ENCODE measurements around the gene ANTXR1. TPM values are rescaled to one million over a fixed set of nuclear protein-coding genes. Genes with fewer than 3 reads are reported as not detected.
A peak's percentile ranks its signal among the peaks of the same experiment; 100 is the strongest.

Gene ANTXR1
- polyA plus RNA-seq, 5 donors, result 67.4 to 94.1 (median 86.4) TPM

GRCh38 chr2:69067026-69067630 lies 54.1 kb downstream of the ANTXR1 start:
- DNase-seq, result no peak

DNA sequence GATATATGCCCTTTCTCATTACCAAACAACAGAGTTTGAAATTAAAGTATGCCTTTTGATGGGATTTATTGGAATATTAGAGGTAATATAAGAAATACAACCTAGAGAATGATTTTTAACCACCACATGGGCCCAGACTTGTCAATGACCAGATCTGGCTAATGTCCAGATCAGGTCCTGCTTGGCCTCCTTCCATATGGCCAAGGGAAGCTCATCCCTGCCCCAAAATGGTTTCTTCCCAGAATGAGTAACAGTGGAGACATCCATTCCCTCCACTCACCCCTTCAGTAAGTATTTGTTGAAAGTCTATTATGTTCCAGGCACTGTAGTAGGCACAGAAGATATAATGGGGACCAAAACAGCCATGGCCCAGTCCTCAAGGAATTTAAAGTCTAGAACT lies 54.9 kb downstream of the ANTXR1 start:
- no peak for DNase-seq

- DNase-seq, result no peak
Observed at GRCh38 chr2:69070969-69071368, 58.0 kb downstream of the ANTXR1 start.

DNA sequence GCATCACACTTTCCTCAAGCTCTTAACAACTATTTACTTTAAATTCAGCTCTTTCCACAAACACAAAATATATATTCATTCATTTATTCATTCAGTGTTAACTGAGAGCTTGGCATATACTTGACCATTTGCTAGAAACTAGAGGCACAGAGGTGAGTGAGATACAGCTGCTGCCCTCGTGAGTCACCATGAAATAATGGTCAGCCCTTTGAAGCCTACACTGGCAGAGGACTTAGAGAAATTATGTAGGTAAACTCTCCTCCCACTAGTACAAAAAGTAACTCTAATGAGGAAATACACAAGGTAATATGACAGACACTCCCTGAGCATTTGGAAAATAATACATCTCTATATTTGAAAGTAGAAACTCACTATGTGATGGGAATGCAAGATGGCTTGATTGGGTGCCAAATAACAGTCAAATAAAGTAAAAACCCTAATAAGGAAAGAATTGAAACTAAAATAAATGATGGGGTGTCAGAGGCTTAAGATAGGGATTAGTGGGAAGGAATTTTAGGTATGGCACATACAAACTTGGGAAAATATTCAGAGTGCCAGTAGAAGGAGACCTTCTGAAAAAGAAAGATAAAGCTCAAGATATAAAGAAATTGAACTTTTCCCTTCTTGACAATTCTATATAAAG lies 61.1 kb downstream of the ANTXR1 start:
- DNase-seq, result no peak

DNA sequence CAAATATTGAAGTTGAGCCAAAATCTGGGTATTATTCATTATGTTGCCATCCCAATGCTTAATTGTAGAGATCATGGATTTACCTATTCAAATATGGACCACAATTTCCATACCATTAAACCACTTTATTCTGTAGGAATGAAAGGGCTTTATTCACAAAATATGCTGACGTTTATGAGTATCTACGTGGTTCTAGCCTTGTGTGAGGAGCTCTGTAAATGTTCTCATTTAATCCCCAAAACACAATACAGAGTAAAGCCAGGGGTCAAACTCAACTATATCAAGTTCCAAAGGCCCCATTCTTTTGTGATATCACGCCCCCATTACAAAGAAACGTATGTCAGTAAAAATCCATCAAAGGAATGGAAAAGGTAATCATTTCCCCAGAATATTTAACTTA lies 61.9 kb downstream of the ANTXR1 start:
- DNase-seq, result no peak

DNA sequence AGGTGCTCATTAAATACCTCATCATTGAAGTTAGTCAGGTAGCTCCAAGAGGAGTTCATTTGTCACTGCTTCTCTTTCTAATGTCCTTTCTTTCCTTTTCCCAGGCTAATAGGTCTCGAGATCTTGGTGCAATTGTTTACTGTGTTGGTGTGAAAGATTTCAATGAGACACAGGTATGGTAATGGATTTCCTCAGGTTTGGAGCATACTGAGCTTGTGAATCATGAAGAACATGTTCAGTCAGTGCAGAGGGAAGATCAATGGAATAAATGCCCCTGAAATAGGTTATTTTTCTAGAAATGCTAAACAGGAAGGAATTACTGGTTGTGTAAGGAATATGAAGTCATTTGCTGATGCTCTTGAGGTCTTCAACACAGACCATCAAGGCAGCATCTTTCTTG lies 62.5 kb downstream of the ANTXR1 start:
- no peak for DNase-seq

- DNase-seq, result no peak
Observed at GRCh38 chr2:69076601-69077000, 63.6 kb downstream of the ANTXR1 start.

- no peak for DNase-seq
Observed at GRCh38 chr2:69077252-69077950, 64.4 kb downstream of the ANTXR1 start.

GRCh38 chr2:69080071-69080470 lies 67.1 kb downstream of the ANTXR1 start:
- DNase-seq, result no peak

DNA sequence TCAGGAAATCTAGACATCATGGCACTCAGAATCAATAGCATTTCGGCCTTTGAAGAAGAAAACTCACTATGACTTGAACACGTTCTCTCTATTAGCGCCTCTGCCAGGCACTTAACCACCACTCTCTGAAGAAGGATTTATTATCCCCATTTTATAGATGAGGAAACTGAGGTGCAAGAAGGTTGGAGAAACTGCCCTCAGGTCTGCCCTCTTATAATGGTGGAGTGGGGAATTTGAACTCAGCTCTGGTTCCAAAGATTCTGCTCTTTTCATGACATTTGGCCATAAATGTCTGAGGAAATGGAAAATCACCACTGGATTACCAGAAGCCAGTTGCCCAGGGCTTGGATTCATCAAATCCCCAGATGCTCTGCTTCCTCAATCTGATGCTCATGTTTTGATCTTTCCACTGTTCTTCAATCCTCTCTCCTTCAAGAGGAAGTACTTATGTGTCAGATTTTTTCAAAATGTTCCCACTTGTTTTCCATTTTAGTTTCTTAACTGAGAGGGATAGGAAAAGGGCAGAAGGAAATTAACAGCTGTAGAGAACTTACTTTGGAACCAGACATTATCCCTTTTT lies 68.1 kb downstream of the ANTXR1 start:
- no peak for DNase-seq

GRCh38 chr2:69081757-69082156 lies 68.8 kb downstream of the ANTXR1 start:
- no peak for DNase-seq

DNA sequence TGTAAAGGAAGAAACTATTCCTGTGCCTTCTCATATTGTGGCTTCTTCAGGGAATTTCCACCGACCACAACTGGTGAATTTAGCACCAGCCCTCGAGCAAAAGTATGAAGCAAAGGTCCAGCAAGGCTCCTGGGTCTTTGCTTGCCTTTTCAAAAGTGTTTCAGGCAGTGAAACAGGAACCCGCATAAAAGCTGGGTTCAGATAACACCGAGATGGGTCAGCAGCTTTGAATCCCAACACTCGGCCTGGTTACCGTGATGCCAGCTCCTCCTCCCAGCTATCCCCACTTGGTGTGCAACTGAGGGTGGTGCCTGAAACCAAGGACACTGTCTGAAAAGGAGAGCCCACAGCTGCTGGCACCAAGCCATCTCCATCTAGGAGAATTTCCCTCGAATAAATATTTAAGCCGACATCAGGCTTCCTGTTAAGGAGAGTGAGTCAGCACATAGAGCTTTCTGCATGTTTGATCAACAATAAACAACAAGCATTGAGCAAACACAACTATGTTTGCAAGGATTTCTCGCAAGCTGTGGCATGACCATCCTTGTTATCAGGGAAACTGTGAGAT lies 69.5 kb downstream of the ANTXR1 start:
- peak in 1 of 2 donors; percentile 58 for DNase-seq

DNA sequence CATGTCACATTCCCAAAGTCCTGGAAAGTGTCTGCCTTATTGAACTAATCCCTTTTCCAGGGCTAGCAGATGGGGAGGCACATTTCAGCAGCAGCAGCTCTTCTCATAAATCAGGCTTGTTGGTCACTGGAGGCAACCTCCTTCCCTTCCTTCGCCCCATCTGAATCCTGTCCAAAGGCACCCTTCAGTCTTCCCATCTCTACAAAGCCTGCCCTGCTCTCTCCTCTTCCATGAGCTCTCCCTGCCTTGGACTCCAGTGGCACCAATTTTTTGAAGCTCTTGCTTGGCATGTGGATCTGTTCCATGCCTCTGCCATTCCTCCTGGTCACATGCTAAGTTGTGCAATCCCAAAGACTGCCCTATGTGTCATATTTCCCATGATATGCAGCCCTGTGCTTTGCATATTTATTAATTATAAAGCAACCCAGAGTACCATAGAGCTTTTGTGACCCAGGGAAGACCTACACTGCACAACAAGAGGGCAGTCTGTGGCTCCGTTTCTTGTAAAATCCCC lies 70.3 kb downstream of the ANTXR1 start:
- DNase-seq, result no peak

DNA sequence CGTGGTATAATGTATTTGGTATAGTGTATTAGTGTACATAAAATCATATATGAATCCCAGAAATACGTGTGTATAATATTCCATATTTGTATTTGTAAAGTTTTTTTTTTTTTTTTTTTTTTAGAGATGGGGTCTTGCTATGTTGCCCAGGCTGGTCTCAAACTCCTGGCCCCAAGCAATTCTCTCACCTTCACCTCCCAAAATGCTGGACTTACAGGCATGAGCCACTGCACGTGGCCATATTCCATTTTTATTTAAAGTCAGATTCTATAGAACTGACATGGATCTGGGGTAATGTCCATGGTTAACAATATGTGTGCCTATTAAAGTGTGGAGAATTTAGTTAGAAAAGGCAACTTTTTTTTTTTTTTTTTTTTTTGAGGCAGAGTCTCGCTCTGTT lies 71.5 kb downstream of the ANTXR1 start:
- DNase-seq, result no peak

- no peak for DNase-seq
Observed at GRCh38 chr2:69086466-69086865, 73.5 kb downstream of the ANTXR1 start.

DNA sequence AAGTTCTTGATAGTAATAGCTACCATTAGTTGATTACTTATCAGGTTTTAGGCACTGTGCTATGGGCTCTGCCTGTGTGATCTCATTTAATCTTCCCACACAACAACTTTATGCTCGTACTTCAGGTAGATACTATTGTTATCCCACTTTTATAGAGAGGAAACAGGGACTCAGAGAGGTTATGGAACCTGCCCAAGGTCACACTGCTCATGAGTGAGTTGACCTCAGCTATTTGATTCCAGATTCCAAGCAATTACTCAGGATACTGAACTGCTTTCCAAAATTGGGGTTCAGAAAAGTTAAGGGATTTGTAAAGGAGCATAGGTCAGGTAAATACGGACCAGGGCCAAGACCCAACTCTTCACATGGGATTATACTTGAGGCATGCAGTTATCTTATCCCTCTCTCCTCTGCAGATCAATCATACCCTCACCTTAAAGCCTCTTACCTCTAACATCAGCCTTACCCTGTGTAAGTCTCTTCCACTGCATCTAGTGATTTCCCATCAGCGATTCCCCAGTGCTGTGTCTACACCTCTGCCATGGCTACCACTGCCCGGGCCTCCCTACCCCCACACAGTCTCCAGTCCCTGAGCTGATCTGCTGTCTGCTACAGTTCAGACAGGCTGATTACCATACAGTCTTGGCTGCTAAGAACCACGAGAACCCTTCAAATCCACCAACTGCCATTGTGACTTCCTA lies 74.4 kb downstream of the ANTXR1 start:
- no peak for DNase-seq

- DNase-seq, result no peak
Observed at GRCh38 chr2:69087912-69088240, 74.9 kb downstream of the ANTXR1 start.

- DNase-seq, result no peak
Observed at GRCh38 chr2:69088466-69088865, 75.5 kb downstream of the ANTXR1 start.

DNA sequence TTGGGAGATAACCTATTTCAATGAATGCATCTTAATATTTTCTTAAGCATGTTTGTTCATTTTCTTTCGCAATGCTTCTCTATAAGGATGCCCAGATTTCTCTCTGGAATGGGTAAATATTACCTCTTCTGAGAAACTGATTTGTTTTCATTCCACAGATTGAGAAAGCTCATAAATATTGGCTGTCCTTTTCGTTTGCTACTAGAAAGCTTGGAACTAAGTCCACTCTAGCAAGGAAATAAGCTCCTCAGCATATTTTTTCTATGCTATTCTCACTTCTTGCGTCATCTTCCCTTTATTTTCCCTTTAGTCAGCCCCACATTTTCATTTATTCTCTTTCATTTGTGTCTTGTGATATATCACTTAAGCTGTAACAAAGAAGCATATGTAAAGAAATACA lies 76.3 kb downstream of the ANTXR1 start:
- peak in 1 of 2 donors; percentile 68 for DNase-seq

DNA sequence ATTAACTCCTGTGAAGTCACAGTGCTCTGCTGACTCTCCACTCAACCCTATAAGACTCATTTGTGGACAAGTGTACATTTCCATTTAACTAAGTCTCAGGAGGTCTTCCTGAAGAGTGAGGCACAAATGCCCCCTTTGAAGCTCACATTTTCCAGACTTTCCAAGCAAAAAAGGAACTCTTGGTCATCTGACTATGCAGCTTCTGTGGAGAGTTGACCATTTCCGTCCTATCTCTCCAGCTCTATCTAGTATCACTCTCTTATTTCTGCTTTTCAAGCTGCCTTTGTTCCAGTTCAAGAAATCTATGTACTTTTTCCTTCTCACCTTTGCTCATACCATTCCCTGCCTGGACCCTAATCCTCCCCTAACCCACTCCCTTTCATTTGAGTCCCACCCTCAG lies 77.0 kb downstream of the ANTXR1 start:
- no peak for DNase-seq

GRCh38 chr2:69090820-69091219 lies 77.8 kb downstream of the ANTXR1 start:
- no peak for DNase-seq

GRCh38 chr2:69092857-69093256 lies 79.9 kb downstream of the ANTXR1 start:
- no peak for DNase-seq

Measured in right lung (tissue), 5 donors.